PFSK-1 (cell line): Measurements from ENCODE around the gene CCDC85C.

ENCODE experiments used
- FOXP2 ChIP-seq: optimal IDR thresholded peaks from 2 replicates; pipeline ENCODE3; 2011; ENCODE audit warnings: borderline replicate concordance, control low read depth, inconsistent platforms; ENCODE audit not compliant: insufficient read depth; ENCODE audit errors: extremely low read length, extremely low read depth
- TF ChIP-seq, protein P1 (sequence below), 2 experiments: IDR thresholded peaks; 2 replicates each; pipeline versions ENCODE4 v1.6.1 to v1.8.0; 2011 to 2012; ENCODE audit warnings: low read depth in 2 of 2, low read length in 2 of 2, control low read depth in 1 of 2, inconsistent platforms in 1 of 2, mild to moderate bottlenecking in 1 of 2, moderate library complexity in 1 of 2; ENCODE audit not compliant: insufficient read depth in 1 of 2

DNA sequence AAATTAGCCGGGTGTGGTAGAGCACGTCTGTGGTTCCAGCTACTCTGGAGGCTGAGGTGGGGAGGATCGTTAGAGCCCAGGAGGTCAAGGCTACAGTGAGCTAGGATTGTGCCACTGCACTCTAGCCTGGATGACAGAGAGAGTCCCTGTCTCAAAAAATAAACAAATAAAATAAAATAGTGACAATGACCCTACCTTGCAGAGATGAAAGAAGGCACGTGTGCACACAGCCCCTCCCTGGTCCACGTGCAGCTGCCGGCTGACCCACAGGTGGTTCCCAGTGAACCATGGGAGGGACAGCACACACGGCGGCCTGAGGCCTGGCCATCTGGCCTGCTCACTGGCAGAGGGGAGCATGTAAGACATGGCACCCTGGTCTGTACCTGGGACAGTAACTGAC is 45.6 kb upstream of the CCDC85C start:
- TF ChIP-seq FOXP2 = no peak
- TF ChIP-seq, protein P1, sequence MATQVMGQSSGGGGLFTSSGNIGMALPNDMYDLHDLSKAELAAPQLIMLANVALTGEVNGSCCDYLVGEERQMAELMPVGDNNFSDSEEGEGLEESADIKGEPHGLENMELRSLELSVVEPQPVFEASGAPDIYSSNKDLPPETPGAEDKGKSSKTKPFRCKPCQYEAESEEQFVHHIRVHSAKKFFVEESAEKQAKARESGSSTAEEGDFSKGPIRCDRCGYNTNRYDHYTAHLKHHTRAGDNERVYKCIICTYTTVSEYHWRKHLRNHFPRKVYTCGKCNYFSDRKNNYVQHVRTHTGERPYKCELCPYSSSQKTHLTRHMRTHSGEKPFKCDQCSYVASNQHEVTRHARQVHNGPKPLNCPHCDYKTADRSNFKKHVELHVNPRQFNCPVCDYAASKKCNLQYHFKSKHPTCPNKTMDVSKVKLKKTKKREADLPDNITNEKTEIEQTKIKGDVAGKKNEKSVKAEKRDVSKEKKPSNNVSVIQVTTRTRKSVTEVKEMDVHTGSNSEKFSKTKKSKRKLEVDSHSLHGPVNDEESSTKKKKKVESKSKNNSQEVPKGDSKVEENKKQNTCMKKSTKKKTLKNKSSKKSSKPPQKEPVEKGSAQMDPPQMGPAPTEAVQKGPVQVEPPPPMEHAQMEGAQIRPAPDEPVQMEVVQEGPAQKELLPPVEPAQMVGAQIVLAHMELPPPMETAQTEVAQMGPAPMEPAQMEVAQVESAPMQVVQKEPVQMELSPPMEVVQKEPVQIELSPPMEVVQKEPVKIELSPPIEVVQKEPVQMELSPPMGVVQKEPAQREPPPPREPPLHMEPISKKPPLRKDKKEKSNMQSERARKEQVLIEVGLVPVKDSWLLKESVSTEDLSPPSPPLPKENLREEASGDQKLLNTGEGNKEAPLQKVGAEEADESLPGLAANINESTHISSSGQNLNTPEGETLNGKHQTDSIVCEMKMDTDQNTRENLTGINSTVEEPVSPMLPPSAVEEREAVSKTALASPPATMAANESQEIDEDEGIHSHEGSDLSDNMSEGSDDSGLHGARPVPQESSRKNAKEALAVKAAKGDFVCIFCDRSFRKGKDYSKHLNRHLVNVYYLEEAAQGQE (IDR thresholded peaks at IDR 0.05; ENCODE audit: insufficient read depth in 1 of 2, low read depth in 2 of 2, low read length in 2 of 2) = no peak
